ENCODE measurements around the gene MTA1.

MTA1 gene

DNA sequence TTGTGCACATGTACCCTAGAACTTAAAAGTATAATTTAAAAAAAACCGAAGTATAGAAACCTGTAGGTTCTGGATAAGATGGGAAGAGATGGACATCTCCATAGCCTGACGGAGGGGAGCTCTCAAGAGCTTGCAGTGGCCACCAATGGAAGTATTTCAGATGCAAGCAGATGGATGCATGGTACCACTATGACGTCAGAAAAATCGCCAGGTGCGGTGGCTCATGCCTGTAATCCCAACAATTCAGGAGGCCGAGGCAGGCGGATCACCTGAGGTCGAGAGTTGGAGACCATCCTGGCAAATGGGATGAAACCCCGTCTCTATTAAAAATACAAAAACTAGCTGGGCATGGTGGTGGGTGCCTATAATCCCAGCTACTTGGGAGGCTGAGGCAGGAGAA, 17.9 kb upstream of the MTA1 start:
- in situ Hi-C loops (cut with HindIII; ENCODE audit: low sequenced_read_pairs), result loop anchor here (5.0 kb wide), 1 partner anchor 66 kb away; no protein-coding TSS in a partner anchor

DNA sequence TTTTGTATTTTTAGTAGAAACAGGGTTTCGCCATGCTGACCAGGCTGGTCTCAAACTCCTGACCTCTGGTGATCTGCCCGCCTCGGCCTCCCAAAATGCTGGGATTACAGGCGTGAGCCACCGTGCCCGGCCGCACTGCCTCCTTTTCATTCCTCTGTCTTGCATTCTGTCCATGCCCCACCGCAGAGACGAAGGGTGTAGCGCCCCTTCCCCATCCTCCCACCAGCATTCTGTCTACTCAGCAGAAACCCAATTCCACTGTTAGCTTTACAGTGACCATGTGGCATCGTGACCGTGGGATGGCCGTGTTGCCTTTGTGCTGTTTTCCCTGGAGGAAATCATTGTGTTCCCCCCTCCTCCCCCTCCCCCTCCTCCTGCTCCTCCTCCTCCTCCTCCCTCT, 11.0 kb upstream of the MTA1 start:
- in situ Hi-C loops (cut with HindIII; ENCODE audit: low sequenced_read_pairs), result no loop called here

DNA sequence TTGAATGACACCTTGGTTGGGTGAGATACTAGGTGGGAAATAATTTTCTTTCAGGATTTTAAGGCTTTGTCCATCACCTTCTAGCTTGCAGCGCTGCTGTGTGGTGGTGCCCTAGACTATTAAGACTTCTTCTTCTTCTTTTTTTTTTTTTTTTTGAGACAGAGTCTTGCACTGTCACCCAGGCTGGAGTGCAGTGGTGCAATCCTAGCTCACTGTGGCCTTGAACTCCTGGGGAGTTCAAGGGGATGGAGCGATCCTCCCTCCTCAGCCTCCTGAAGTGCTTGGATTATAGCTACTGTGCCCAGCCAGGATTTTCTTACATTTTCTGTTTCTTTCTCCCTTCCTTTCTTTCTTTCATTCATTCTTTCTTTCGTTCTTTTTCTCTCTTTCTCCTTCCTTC, 10.3 kb upstream of the MTA1 start:
- in situ Hi-C loops (cut with HindIII; ENCODE audit: low sequenced_read_pairs), result no loop called here

DNA sequence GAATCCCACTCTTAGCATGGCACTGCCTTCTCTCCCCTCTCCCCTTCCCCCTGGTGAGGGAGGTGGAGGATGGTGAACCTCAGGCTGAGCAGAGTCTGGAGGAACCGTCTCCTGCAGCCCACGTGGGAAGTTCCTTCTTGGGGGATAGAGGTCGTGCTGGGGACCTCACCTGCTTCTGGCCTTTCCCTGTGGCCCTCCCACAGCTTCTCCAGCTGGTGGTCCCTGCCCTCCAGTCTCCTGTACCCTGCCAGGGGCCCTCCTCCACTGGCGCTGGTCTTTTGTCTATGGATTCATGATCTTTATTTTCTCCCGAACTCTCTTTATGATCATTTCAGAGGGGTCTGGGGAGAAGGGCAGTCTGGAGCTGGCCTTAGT, 9.0 kb upstream of the MTA1 start:
- in situ Hi-C loops (cut with HindIII; ENCODE audit: low sequenced_read_pairs), result no loop called here

DNA sequence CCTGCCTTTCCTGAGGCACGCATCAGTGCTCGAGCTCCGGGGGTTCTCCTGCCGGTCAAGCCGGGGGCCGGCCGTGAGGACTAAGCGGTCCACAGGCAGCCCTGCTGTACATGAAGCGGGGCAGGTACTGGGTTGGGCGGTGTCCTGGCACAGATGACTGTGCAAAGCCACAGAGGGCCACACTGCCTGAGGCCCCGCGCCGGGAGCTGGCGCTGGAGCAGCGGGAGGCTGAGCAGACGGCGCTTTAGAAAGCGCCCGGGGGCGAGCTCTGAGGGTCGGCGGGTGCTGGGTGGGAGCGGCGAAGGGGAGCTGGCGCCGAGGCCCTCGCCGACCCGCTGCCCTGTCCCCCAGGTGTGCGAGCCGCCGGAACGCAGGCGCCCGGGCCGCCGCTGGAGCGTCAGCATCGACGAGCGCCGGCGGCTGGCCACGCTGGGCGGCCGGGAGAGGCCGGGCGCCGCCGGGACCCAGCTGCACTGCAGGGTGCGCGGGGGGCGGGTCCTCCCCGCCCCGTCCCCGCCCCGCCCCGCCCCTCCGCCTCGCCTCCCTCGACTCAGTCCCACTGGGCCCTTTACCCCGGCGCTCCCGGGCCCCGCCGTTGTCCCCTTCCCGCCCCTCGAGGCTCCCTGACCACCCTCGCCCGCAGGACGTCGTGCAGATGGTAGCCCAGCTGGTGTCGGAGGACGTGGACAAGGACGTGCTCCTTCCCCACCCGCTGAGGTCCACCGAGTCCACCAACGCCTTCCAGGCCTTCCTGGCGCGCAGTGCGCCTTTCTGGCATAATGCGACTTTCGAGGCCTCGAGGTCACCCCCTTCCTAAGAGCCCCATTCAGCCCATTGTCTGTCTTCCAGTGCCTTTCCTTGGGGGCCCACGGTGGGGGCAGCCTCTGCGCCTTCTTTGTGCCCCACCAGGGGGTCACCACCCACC, 8.3 kb upstream of the MTA1 start:
- in situ Hi-C loops (cut with HindIII; ENCODE audit: low sequenced_read_pairs), result no loop called here

DNA sequence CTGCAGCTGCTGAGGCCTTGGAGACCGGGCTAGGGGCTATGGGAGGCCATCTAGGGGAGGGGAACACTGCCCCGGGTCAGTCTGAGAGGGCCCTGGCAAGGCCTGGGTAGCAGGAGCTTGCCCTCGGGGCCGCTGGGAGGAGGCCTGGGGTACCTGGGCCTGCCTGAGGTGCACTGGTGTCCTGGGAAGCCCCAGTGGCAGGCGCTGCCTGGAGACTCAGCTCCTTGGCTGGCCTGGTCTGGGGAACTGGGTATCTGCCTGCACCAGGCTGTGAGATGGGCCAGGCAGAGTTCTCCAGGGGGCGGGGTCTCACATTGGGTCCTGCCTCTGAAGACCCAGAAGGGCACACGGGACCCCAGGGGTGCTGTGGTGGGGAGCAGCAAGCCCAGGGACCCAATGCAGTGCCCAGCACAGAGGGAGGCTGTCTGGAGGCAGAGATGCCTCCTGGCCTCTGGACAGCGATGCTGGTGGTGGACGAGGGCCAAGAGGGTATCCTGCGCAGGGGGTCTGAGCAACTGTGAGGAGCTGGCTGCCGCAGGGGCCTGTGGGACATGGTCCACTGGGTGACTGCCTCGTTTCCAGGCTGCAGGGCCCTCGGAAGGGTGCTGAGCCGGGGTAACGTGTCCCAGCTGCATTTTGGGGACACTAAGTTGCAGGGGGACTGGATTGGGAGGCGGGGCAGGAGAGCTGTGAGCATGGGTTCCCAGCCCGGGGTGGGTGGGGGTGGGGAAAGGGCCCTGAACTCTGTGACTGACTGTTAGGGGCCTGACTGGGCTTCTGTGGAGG, 7.4 kb upstream of the MTA1 start:
- in situ Hi-C loops (cut with HindIII; ENCODE audit: low sequenced_read_pairs), result no loop called here

DNA sequence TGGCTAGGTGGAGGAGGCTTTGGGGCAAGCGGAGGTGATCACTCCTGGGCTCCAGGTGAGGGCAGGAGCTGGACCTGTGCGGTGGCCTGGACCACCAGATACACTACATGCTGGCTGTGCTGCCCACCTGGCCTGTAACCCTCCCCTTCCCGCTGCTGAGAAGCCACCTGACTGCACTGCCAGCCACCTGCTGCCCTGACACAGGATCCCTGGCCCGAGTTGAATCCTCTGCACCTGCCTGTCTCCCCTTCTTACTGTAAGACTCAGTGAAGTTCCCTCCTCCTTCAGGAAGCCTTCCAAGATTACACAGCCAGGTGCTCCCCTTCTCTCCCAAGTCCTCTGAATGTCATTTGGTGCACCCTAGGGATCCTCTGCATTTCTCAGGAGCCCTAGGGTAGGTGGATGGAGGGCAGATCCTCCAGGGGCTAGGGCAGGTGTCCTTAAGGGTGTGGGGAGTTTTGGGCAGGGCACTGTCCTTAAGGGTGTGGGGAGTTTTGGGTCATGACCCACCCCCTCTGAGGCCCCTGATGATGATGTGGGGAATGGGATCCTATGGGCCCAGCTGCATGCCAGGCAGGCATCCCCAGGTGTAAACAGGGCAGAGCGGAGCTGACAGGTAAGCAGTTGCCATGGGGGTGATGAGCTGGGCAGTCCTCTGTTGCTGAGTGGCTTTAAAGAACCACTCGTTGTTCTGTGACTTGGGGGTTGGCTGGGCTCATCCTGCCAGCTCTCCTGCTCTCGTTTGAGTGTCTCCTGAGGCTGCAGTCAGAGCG, 6.7 kb upstream of the MTA1 start:
- in situ Hi-C loops (cut with HindIII; ENCODE audit: low sequenced_read_pairs), result no loop called here

DNA sequence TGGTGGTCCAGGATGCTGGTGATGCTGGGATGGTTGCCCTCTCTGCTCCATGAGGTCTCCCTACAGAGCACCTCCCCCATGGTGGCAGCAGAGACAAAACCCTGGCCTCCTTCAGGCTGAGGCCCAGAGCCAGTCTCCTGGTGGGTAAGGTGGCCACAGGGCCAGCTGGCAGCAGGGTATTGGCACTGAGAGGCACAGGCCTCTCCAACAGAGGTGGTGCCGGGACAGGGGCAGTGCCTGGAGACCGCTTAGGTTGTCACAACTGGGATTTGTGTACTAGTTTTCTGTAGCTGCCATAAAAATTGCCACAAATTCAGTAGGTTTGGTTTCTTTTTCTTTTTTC, 6.1 kb upstream of the MTA1 start:
- in situ Hi-C loops (cut with HindIII; ENCODE audit: low sequenced_read_pairs), result no loop called here

DNA sequence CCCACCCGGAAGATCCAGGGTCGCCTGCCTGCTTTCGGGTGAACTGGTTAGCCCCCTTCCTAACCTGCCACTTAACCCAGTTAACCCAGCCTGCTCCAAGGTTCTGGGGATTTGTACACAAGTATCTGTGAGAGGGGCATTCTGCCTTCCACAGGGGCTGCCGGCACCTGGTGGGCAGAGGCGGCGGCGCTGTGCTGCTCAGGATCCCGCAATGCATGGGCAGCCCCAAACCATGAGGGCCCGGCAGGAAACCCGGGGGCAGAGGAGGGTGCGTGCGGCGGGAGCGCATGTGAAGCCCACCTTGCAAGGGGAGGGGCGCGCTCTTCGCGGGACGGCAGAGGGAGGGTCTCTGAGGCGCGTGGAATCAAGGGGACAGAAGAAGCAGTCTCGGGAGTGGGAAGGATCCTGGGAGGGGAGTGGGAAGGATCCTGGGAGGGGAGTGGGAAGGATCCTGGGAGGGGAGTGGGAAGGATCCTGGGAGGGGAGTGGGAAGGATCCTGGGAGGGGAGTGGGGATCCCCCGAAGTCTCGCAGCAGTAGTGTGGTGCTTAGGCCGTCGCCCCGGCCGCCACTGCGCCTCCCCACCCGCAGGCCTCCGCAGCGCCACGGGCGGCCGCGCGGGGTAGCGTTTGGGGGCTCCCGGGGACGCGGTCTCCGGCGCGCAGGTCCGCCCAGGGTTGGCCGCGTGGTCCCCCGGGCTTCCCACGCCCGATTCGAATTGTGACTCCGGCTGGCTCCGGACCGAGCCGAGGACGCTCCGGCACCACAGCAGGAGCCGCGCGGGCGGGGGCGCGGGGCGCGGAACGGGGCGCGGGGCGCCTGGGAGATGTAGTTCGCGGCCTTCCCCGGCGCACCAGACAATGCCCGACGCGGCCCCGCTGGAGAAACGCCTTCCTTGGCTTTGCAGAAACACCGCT, 4.9 kb upstream of the MTA1 start:
- in situ Hi-C loops (cut with HindIII; ENCODE audit: low sequenced_read_pairs), result no loop called here

DNA sequence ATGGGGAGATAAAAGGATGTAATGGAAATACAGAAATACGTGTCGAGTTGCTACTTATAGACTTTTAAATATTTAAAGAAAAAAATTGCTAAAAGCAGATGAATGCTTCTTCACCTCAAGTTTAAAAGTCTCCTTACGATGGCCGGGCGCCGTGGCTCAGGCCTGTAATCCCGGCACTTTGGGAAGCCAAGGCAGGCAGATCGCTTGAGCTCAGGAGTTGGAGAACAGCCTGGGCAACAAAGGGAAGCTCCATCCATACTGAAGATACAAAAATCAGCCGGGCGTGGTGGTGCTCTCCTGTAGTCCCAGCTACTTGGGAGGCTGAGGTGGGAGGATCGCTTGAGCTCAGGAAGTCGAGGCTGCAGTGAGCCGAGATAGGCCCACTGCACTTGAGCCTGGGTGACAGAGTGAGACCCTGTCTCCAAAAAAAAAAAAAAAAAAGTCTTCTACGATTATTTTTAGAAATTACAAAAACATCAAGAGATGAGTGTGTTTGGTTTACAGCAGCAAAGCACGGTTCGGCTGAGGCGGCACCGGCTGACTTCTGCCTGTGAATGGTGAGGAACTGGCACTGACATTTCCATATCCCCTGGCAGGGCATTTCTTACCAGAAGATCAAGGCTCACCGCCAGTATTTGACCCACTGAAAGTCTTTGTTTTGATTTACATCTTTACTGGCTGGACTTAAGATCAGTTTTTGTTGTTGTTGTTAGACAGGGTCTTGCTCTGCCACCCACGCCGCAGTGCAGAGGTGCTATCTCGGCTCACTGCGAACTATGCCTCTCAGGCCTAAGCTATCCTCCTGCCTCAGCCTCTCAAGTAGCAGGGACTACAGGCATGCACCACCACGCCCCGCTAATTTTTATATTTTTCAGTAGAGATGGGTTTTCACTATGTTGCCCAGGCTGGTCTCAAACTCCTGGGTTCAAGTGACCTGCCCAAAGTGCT, 3.9 kb upstream of the MTA1 start:
- in situ Hi-C loops (cut with HindIII; ENCODE audit: low sequenced_read_pairs), result no loop called here

DNA sequence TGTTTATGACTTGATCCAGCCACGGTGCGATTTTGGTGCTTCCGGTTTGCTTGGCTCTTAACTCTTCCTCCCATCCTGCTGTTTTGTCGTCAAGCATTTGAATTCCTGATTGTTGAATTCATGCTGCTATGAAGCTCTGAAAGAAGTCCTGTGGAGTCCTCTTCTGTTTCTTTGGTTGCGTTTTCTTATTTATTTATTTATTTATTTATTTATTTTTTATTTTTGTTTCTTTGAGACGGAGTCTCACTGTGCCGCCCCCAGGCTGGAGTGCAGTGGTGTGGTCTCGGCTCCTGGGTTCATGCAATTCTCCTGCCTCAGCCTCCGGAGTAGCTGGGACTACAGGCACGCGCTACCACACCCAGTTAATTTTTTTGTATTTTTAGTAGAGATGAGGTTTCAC, 3.0 kb upstream of the MTA1 start:
- in situ Hi-C loops (cut with HindIII; ENCODE audit: low sequenced_read_pairs), result no loop called here

DNA sequence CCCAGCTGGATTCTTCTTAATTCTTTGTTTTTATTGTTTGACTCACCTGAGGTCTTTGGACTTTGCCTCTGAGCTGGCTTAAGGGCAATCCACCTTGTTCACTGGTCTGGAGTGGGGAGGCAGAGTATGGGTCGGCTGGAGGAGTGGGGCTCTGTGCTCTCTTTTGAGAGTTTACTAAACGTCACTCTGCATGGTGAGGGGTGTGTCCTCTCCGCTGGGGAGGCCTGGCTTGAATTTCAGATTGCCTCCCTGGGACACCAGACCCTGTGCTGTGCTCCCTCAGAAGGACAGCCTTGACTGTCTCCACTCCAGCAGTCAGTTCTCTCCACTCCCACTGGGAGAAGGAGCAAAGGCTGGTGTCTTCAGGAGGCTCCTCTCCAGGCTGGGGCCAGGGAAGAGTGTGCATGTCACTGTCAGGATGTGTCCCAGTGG, 1.9 kb upstream of the MTA1 start:
- in situ Hi-C loops (cut with HindIII; ENCODE audit: low sequenced_read_pairs), result no loop called here

DNA sequence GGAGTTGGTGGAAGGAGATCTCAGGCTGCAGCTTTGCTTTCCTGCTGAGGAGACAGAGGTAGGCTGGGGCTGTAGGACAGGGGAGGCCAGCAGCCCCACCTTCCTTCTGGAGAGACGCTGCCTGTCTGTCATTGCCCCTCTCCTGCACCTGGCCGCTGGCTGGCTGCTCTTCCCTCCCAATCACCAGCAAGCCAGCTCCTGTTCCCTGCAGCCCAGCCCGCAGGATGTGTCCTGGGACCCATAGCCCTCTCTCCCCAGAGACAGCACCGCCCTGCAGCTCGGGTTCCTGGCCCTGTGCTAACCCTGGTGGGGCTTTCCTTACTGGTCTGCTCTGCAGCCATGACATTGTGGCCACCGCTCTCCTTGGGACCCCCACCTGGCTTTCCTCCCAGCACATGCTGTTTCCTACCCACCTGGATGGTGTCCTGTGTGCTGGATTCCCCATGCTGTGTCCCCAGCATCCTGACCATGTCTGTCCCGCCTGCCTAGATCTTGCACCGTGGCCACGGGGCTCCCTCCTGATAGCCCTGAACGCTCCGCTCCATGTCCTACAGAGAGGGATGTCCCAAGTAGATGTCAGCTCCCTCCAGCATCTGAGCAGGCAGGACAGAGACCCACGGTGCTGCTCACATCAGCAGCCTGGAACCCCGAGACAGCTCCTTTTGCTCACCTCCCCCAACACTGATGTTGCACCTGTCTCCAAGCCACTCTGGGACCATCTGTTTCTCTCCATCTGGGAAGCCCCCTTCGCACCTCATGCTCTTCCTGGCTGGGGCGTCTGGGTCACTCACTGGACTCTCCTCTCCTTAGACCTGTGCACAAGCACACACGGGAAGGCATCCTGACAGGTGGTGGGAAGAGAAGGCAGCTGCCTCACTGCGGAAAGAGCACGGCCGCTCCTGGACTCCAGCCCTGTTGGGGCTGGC, 1.1 kb upstream of the MTA1 start:
- in situ Hi-C loops (cut with HindIII; ENCODE audit: low sequenced_read_pairs), result no loop called here

DNA sequence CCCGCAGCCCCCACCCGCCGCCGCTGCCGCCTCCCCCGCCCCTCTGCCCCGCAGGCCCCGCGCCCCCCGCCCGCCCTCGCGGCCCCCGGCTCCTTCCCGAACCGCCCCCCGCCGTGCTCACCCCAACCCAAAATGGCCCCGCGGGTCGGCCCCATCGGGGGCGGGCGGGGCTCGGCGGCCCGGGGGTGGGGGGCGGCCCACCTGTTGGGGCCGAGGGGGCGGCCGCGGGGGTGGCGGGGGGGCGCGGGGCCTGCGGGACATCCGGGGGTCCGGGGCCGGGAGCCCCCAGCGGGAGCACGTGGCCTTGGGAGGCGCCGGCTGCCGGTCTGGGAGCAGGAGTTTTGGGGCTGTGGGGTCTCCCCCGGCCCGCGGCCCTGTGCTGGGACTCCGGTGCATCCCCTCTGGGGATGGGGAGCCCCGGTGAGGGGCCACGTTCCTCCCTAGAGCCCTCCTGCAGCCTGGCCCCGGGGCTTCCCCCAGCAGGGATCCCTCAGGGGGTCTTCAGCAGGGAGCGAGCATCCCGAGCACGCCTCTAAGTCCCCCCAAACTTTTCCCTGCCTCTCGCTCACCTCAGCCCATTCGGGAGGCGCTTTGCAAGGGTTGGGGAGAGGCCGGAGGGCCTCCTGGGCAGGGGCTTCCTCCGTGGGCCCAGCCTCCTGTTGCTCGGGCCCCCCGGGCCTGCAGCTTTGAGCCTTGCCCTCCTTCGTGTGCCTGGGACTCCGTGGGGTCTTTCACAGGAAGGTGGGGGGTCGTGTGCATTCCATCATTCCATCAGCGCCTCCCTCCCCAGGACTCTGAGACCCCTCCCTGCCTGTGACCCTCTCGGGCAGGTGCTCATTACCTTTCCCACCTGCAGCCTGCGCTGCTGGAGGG, 710 bp downstream of the MTA1 start:
- in situ Hi-C loops (cut with HindIII; ENCODE audit: low sequenced_read_pairs), result no loop called here

DNA sequence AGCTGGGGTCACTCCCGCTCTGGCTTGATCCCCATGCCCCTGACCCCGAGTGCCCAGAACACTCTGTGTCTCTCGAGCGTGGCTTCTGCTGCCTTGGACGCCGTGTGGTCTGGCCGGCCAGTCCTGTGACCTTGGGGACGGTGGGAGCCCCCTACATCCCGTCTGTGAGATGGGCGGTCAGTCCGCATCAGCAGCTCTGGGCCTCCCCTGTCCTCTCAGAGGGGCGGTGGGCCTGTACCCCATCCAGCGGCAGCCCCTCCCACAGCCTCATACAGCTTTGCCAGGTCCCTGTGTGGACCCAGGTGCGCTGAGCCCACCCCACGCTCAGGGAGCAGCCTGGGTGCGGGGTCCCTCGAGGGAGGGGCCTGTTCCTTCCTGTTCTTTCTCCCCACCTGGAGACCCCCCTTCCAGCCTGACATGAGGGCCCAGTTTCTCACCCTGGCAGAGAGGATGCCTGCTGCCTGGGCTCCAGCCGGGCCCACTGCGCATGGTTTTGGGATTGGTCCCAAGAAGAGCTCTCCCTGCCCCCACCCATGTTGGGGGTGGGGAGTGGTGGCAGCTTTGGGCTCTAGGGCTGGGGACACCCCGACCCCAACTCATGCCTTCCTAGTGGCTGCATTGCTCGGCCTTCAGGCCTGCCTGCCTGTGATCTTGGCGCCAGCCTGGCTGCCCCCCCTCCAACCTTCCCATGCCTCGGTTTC, 1.5 kb downstream of the MTA1 start:
- in situ Hi-C loops (cut with HindIII; ENCODE audit: low sequenced_read_pairs), result no loop called here

DNA sequence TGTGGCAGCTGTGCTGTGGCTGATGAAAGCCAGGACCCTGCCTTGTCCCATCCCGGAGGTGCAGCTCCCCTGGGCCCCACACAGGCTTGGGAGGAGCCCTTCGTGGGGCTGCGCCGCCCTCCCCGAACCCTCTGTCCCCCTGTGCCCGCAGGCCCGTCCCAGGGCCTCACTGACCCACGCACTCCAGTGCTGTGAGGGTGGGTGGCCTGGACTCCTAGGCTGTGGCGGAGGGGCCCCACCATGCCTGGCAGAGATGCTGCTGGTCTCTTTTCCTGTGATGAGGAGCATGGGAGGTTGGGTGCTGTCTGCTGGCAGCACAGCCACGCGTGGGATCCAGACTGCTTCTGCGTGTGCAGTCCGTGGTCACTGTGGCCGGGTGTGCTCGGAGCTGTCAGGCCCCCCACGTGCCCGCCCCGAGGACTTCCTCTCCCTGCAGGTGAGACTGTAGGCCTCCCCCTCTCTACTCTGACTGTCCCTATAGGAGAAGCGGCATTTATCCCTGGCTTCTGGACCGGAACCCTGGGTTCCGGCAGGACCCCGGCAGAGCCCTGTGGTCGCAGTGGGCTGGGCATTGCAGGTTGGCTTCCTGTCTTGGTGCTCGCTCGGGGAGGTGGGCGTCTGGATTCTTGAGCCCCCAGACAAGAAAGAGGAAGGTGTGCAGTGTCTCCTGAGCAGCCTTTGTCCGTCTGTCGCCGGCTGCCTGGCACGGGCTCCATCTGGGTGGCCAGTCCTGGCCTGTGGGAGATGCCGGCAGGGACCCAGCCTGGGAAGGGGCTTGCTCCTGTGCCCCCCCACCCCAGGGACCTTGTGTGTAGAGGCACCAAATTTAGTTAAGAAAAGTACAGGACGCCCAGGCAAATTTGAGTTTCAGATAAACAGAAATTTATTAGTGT, 2.3 kb downstream of the MTA1 start:
- in situ Hi-C loops (cut with HindIII; ENCODE audit: low sequenced_read_pairs), result no loop called here
